Activated CD8-positive, alpha-beta memory T cell treated with anti-CD3 and anti-CD28 coated beads for 24 hours (primary cell): ENCODE measurements around the gene ENTPD2.

ENCODE experiments used
- DNase-seq: peaks from one replicate; pipeline ENCODE4 v3.0.0-alpha.2; 2020

The ENTPD2 gene

GRCh38 chr9:137014166-137014565, 39.7 kb downstream of the ENTPD2 start:
- DNase-seq, result no peak

GRCh38 chr9:137013571-137013940, 40.3 kb downstream of the ENTPD2 start:
- DNase-seq, result no peak

- DNase-seq, result no peak
Observed at GRCh38 chr9:137012694-137013570, 40.9 kb downstream of the ENTPD2 start.

- DNase-seq, result no peak
Observed at GRCh38 chr9:137011907-137012675, 41.8 kb downstream of the ENTPD2 start.

GRCh38 chr9:137011156-137011555, 42.7 kb downstream of the ENTPD2 start:
- DNase-seq, result no peak

- DNase-seq, result no peak
Observed at GRCh38 chr9:137009938-137010732, 43.7 kb downstream of the ENTPD2 start.

GRCh38 chr9:137009217-137009616, 44.6 kb downstream of the ENTPD2 start:
- DNase-seq, result no peak

- no peak for DNase-seq
Observed at GRCh38 chr9:137008312-137008711, 45.5 kb downstream of the ENTPD2 start.

GRCh38 chr9:137007816-137008270, 46.0 kb downstream of the ENTPD2 start:
- DNase-seq, result no peak

GRCh38 chr9:137007108-137007815, 46.6 kb downstream of the ENTPD2 start:
- no peak for DNase-seq

- peak; percentile 68 for DNase-seq
Observed at GRCh38 chr9:137006116-137007003, 47.5 kb downstream of the ENTPD2 start.

GRCh38 chr9:137004285-137004684, 49.6 kb downstream of the ENTPD2 start:
- DNase-seq, result peak; percentile 68

- DNase-seq, result no peak
Observed at GRCh38 chr9:137002646-137003041, 51.2 kb downstream of the ENTPD2 start.

GRCh38 chr9:137001857-137002645, 51.8 kb downstream of the ENTPD2 start:
- DNase-seq, result no peak

GRCh38 chr9:137000177-137000930, 53.5 kb downstream of the ENTPD2 start:
- no peak for DNase-seq
